Neural cell (in vitro differentiated cells): ENCODE measurements around the gene KDF1. TPM values are rescaled to one million over a fixed set of nuclear protein-coding genes. Genes with fewer than 3 reads are reported as not detected.
A peak's percentile ranks its signal among the peaks of the same experiment; 100 is the strongest.

Source experiments
- H2AFZ ChIP-seq: fragments of 200-600, 300-800 bp; sonication (generic), shearing (Covaris generic); 2 replicates; pipeline ENCODE4 v1.6.0; 2014; ENCODE audit warnings: low read depth, mild to moderate bottlenecking, antibody characterized with exemption, low read length, moderate library complexity
- H3F3A ChIP-seq: fragments of 200-600 bp; shearing (Covaris generic); 2 replicates; pipeline ENCODE4 v1.6.1; 2016; ENCODE audit warnings: mild to moderate bottlenecking, moderate library complexity, mixed read lengths, antibody characterized with exemption, low read length; ENCODE audit not compliant: insufficient read depth, poor library complexity, severe bottlenecking
- H3K27ac ChIP-seq: fragments of 200-600, 300-800 bp; sonication (generic), shearing (Covaris generic); 2 replicates; pipeline ENCODE4 v1.5.1; 2014; ENCODE audit warnings: mild to moderate bottlenecking, low read length, moderate library complexity
- H3K27me3 ChIP-seq: fragments of 300-800, 200-600 bp; sonication (generic), shearing (Covaris generic); 2 replicates; pipeline ENCODE4 v1.6.0; 2014; ENCODE audit warnings: mild to moderate bottlenecking, low read depth, low read length, moderate library complexity; ENCODE audit not compliant: insufficient read depth
- H3K36me3 ChIP-seq: fragments of 300-800, 200-600 bp; sonication (generic), shearing (Covaris generic); 2 replicates; pipeline ENCODE4 v1.5.1; 2014; ENCODE audit warnings: mild to moderate bottlenecking, antibody characterized with exemption, low read length, moderate library complexity; ENCODE audit not compliant: insufficient read depth
- H3K4me2 ChIP-seq: fragments of 300-800, 200-600 bp; sonication (generic), shearing (Covaris generic); 2 replicates; pipeline ENCODE4 v1.6.0; 2014; ENCODE audit warnings: mild to moderate bottlenecking, low read length
- H3K4me3 ChIP-seq: fragments of 300-800, 200-600 bp; sonication (generic), shearing (Covaris generic); 2 replicates; pipeline ENCODE4 v1.5.1; 2014; ENCODE audit warnings: mild to moderate bottlenecking, low read length, moderate library complexity
- H3K79me2 ChIP-seq: fragments of 200-600 bp; shearing (Covaris generic); replicated peaks from 2 replicates; pipeline ENCODE4 v1.6.0; 2014; ENCODE audit warnings: mild to moderate bottlenecking, low read length, moderate library complexity; ENCODE audit not compliant: insufficient read depth
- H3K9ac ChIP-seq: fragments of 300-800, 200-600 bp; sonication (generic), shearing (Covaris generic); 2 replicates; pipeline ENCODE4 v1.6.1; 2016; ENCODE audit warnings: mild to moderate bottlenecking, low read length, mixed read lengths
- H3K9me2 ChIP-seq: fragments of 200-600 bp; shearing (Covaris generic); 2 replicates; pipeline ENCODE4 v1.6.1; 2016; ENCODE audit warnings: mild to moderate bottlenecking, low read length, mixed read lengths; ENCODE audit not compliant: insufficient read depth
- H3K9me3 ChIP-seq: fragments of 200-600, 300-800 bp; sonication (generic), shearing (Covaris generic); 2 replicates; pipeline ENCODE4 v1.6.1; 2016; ENCODE audit warnings: mild to moderate bottlenecking, mixed run types, low read length, moderate library complexity, mixed read lengths
- H4K20me1 ChIP-seq: fragments of 200-600 bp; shearing (Covaris generic); 2 replicates; pipeline ENCODE4 v1.6.1; 2016; ENCODE audit warnings: mild to moderate bottlenecking, mixed run types; ENCODE audit not compliant: insufficient read depth
- EP300 ChIP-seq: fragments of 450-650 bp; conservative IDR thresholded peaks from 2 replicates; pipeline ENCODE4 v1.6.1; 2014; ENCODE audit warnings: antibody characterized with exemption, mild to moderate bottlenecking, moderate library complexity; ENCODE audit not compliant: poor library complexity, severe bottlenecking
- EZH2 ChIP-seq: fragments of 200-600, 300-800 bp; shearing (Covaris generic), sonication (generic); IDR thresholded peaks from 2 replicates; pipeline ENCODE4 v1.6.1; 2014; ENCODE audit warnings: antibody characterized with exemption, low read length, borderline replicate concordance, mild to moderate bottlenecking; ENCODE audit not compliant: insufficient read depth, poor library complexity, severe bottlenecking
- MXI1 ChIP-seq: fragments of 450-650 bp; conservative IDR thresholded peaks from 2 replicates; pipeline ENCODE4 v1.6.1; 2014; ENCODE audit warnings: antibody characterized with exemption, mild to moderate bottlenecking; ENCODE audit not compliant: poor library complexity, severe bottlenecking
- POLR2AphosphoS5 ChIP-seq: IDR thresholded peaks from 2 replicates; pipeline ENCODE4 v1.6.1; 2012
- RAD21 ChIP-seq: fragments of 450-650 bp; conservative IDR thresholded peaks from 2 replicates; pipeline ENCODE4 v1.6.1; 2014; ENCODE audit warnings: antibody characterized with exemption, mild to moderate bottlenecking, moderate library complexity
- SMC3 ChIP-seq: fragments of 450-650 bp; conservative IDR thresholded peaks from 2 replicates; pipeline ENCODE4 v1.6.1; 2014; ENCODE audit warnings: antibody characterized with exemption, mild to moderate bottlenecking, moderate library complexity; ENCODE audit not compliant: poor library complexity
- TAF1 ChIP-seq: IDR thresholded peaks from 2 replicates; pipeline ENCODE4 v1.6.1; 2012; ENCODE audit warnings: low read depth
- polyA minus RNA-seq: library from RNA; depleted of rRNA, polyadenylated mRNA; stranded (reverse); fragments of >200 nt; gene quantifications from 2 replicates; pipeline ENCODE4 v1.2.3, GENCODE V29; 2014
- polyA plus RNA-seq: library from polyadenylated mRNA; depleted of rRNA; stranded (reverse); fragments of >200 nt; gene quantifications from 2 replicates; pipeline ENCODE4 v1.2.3, GENCODE V29; 2014
- TF ChIP-seq, protein P1 (sequence below): fragments of 450-650 bp; IDR thresholded peaks from 2 replicates; pipeline ENCODE4 v1.5.1; 2014; ENCODE audit warnings: antibody characterized with exemption, mild to moderate bottlenecking, moderate library complexity; ENCODE audit not compliant: poor library complexity, severe bottlenecking
- TF ChIP-seq, protein P2 (sequence below): IDR thresholded peaks from 2 replicates; pipeline ENCODE4 v1.6.1; 2012; ENCODE audit warnings: borderline replicate concordance

Gene KDF1, protein sequence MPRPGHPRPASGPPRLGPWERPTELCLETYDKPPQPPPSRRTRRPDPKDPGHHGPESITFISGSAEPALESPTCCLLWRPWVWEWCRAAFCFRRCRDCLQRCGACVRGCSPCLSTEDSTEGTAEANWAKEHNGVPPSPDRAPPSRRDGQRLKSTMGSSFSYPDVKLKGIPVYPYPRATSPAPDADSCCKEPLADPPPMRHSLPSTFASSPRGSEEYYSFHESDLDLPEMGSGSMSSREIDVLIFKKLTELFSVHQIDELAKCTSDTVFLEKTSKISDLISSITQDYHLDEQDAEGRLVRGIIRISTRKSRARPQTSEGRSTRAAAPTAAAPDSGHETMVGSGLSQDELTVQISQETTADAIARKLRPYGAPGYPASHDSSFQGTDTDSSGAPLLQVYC
- not detected in 2 replicates for polyA plus RNA-seq
- polyA minus RNA-seq = not detected in 2 replicates

DNA sequence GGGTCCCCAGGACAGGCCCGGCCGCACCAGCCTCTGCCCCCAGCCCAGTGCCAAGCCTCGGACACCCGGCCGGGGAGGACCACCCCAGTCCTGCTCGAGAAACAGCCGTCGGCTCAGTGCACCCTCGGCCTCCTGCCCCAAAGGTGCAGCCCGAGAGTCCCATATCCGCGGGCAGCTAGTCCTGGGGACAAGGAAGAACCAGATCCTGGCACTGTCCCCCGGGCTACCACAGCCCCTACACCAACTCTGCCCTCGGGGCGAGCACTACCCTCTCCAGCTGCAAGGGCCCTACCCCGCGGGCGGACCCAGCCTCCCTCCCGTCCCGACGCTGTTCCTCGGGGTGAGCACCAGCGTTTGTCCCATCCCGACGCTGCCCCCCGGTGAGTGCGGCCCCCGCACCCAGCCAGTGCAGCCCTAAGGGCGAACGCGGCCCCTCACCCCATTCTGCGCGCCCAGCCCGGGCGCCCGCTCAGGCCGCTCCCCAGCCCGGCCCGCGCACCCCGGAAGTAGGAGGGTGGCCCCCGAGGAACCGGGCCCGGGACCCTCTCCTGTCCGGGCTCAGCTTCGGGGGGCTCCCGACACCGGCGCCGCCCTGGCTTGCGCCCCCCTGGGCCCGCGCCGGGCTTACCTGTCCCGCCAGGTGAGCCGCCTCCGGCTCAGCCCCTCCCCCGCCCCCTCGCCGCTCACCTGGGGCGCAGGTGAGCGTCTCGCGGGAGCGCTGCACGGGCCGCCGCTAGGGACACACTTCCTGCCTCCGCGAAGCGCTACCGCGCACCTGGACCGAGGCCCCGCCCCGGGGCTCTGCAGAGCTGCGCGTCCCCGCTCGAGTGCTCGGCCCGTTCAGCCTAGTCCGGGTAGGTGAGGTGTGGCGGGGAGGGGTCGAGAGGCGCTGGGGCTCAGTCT lies at the start of gene KDF1:
KDF1 (minus strand) TSS at position 747 of the 903 bp plus-strand sequence. CDS start 8,088 bp downstream, outside the sequence.
- Histone ChIP-seq H3K4me3 (peak within 1 kb of the TSS; percentile 66), H3K9me2 (no peaks in the 10 kb centered on the region), H3K27me3 (peaks cover 51% of the 10 kb centered on the region), H3K4me2 (peak within 1 kb of the TSS; percentile 24), H4K20me1 (no peaks in the 10 kb centered on the region), H3K27ac (no peak within 1 kb of the TSS), H3F3A (no peaks in the 10 kb centered on the region), H3K36me3 (no peaks in the 10 kb centered on the region), H3K79me2 (no peaks in the 10 kb centered on the region), H3K9me3 (no peaks in the 10 kb centered on the region), H2AFZ (no peak within 1 kb of the TSS), H3K9ac (no peak within 1 kb of the TSS)
- TF ChIP-seq, protein P1, sequence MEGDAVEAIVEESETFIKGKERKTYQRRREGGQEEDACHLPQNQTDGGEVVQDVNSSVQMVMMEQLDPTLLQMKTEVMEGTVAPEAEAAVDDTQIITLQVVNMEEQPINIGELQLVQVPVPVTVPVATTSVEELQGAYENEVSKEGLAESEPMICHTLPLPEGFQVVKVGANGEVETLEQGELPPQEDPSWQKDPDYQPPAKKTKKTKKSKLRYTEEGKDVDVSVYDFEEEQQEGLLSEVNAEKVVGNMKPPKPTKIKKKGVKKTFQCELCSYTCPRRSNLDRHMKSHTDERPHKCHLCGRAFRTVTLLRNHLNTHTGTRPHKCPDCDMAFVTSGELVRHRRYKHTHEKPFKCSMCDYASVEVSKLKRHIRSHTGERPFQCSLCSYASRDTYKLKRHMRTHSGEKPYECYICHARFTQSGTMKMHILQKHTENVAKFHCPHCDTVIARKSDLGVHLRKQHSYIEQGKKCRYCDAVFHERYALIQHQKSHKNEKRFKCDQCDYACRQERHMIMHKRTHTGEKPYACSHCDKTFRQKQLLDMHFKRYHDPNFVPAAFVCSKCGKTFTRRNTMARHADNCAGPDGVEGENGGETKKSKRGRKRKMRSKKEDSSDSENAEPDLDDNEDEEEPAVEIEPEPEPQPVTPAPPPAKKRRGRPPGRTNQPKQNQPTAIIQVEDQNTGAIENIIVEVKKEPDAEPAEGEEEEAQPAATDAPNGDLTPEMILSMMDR = peak; percentile 55
- TF ChIP-seq EZH2 (peak; percentile 49), SMC3 (no peak)

DNA sequence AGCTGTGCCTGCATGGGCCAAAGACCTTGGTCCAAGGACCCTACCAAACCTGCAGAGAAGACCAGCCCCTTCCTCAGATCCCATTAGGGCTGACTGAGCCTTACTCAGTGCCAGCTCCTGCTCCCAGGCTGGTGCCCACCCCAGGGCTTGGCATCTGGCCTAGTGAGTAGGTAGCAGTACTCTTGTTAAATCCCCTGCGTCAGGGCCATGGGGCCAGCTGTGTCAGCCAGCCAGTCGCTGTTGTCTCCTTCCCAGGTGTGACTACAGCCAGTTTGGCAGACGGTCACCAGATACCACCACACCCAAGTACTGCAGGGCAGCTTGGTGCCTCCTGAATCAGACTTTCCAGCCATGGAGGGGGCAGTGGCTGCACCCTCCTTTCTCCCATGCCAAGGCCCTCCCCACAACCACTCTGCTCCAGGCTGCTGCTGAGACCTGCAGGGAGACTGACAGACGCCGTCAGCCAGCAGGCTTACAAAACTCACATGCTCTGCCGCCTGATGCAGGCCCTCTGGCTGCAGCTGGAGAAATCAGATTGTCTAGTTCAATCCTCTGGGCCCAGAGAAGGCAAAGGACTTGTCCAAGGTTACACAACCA lies 49.4 kb upstream of the KDF1 start:
- Histone ChIP-seq H3K9me2 (no peaks in the 10 kb centered on the region), H3K79me2 (no peaks in the 10 kb centered on the region), H3K4me3 (no peak overlapping the region), H3K4me2 (no peak overlapping the region), H3K36me3 (no peaks in the 10 kb centered on the region), H2AFZ (no peak overlapping the region), H4K20me1 (no peaks in the 10 kb centered on the region), H3K9ac (no peak overlapping the region), H3F3A (no peaks in the 10 kb centered on the region), H3K9me3 (no peaks in the 10 kb centered on the region), H3K27me3 (peaks cover 22% of the 10 kb centered on the region), H3K27ac (no peak overlapping the region)
- TF ChIP-seq EZH2 (no peak), RAD21 (no peak), EP300 (no peak), POLR2AphosphoS5 (no peak), MXI1 (no peak), TAF1 (no peak), SMC3 (no peak)
- TF ChIP-seq, protein P1 = no peak
- TF ChIP-seq, protein P2, sequence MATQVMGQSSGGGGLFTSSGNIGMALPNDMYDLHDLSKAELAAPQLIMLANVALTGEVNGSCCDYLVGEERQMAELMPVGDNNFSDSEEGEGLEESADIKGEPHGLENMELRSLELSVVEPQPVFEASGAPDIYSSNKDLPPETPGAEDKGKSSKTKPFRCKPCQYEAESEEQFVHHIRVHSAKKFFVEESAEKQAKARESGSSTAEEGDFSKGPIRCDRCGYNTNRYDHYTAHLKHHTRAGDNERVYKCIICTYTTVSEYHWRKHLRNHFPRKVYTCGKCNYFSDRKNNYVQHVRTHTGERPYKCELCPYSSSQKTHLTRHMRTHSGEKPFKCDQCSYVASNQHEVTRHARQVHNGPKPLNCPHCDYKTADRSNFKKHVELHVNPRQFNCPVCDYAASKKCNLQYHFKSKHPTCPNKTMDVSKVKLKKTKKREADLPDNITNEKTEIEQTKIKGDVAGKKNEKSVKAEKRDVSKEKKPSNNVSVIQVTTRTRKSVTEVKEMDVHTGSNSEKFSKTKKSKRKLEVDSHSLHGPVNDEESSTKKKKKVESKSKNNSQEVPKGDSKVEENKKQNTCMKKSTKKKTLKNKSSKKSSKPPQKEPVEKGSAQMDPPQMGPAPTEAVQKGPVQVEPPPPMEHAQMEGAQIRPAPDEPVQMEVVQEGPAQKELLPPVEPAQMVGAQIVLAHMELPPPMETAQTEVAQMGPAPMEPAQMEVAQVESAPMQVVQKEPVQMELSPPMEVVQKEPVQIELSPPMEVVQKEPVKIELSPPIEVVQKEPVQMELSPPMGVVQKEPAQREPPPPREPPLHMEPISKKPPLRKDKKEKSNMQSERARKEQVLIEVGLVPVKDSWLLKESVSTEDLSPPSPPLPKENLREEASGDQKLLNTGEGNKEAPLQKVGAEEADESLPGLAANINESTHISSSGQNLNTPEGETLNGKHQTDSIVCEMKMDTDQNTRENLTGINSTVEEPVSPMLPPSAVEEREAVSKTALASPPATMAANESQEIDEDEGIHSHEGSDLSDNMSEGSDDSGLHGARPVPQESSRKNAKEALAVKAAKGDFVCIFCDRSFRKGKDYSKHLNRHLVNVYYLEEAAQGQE = no peak
